MM.1S (cell line): Measurements from ENCODE around the gene CISH.

Source experiments
- CTCF ChIP-seq: fragments of 300-600 bp; sonication (generic); IDR thresholded peaks from 2 replicates; pipeline ENCODE4 v1.5.1; 2016; ENCODE audit warnings: antibody characterized with exemption, low read length, mixed read lengths
- EZH2 ChIP-seq: fragments of 300-600 bp; sonication (generic); optimal IDR thresholded peaks from 2 replicates; pipeline ENCODE3; 2017; ENCODE audit warnings: low read depth, mild to moderate bottlenecking, antibody characterized with exemption, low read length, mixed read lengths
- EZH2phosphoT487 ChIP-seq: fragments of 300-600 bp; sonication (generic); IDR thresholded peaks from 2 replicates; pipeline ENCODE4 v1.6.1; 2018; ENCODE audit warnings: antibody characterized with exemption, low read length

- no peak for TF ChIP-seq CTCF
- no peak for TF ChIP-seq EZH2phosphoT487
- no peak for TF ChIP-seq EZH2
Observed at GRCh38 chr3:50622881-50623280, 11.3 kb upstream of the CISH start.
